NB4 (cell line): Measurements from ENCODE around the gene HAPLN2.
A peak's percentile ranks its signal among the peaks of the same experiment; 100 is the strongest.

Experiments
- DNase-seq: peaks from one replicate; pipeline ENCODE4 v3.0.0; 2010; ENCODE audit warnings: low read depth
- H3K4me3 ChIP-seq: one replicate; pipeline ENCODE4 v1.5.1; 2011; ENCODE audit warnings: mild to moderate bottlenecking, low read depth, low read length, moderate library complexity
- MYC ChIP-seq: IDR thresholded peaks from 2 replicates; pipeline ENCODE4 v1.6.1; 2011; ENCODE audit warnings: low read depth, low read length
- POLR2A ChIP-seq: IDR thresholded peaks from 2 replicates; pipeline ENCODE4 v1.6.1; 2011; ENCODE audit warnings: mild to moderate bottlenecking; ENCODE audit not compliant: insufficient read length; ENCODE audit errors: extremely low read depth
- TF ChIP-seq, protein P1 (sequence below): IDR thresholded peaks from one replicate; pipeline ENCODE4 v1.5.1; 2012; ENCODE audit warnings: low read depth, low read length
- TF ChIP-seq, protein P2 (sequence below): IDR thresholded peaks from 2 replicates; pipeline ENCODE4 v1.6.1; 2011; ENCODE audit warnings: low read depth, low read length

The HAPLN2 gene

DNA sequence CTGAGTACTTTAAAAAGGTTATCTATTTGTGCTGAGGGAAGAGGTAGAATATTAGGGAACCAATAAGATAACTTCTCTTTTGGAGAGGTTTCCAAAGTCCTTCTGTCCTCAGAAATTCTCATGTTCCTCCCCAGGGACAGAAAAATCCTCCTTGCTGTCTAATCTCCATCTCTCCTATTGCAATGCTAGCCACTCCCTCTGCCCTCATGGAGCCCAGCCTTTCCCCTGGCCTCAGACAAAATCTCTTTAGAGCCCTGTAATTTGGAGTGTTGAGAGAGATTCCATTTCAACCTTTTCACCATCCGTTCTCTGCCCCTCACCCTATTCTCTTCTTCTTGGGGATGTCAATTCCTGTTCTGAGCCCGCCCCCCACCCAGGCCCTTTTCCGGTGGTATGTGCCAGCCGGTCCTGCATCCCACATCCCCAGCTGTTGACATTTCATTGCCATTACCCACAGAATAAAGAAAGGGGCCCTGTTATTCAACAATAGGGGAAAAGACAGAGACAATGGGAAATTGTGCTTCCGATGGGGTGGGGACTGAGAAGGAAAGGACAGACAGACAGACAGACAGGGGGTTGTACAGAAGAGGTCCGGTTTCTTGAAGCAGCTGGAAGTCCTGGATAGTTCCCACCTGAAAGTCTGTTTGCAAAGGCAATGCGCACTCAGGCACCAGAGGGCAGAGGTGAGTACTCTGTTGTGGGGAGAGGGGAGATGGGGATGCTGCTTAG lies at the start of gene HAPLN2:
TSS of gene HAPLN2 (plus strand) at position 563 of the 729 bp plus-strand sequence. CDS start 4,076 bp downstream, outside the sequence.
- peak; percentile 35 for DNase-seq
- no peak within 1 kb of the TSS for H3K4me3 ChIP-seq
- TF ChIP-seq, protein P1, sequence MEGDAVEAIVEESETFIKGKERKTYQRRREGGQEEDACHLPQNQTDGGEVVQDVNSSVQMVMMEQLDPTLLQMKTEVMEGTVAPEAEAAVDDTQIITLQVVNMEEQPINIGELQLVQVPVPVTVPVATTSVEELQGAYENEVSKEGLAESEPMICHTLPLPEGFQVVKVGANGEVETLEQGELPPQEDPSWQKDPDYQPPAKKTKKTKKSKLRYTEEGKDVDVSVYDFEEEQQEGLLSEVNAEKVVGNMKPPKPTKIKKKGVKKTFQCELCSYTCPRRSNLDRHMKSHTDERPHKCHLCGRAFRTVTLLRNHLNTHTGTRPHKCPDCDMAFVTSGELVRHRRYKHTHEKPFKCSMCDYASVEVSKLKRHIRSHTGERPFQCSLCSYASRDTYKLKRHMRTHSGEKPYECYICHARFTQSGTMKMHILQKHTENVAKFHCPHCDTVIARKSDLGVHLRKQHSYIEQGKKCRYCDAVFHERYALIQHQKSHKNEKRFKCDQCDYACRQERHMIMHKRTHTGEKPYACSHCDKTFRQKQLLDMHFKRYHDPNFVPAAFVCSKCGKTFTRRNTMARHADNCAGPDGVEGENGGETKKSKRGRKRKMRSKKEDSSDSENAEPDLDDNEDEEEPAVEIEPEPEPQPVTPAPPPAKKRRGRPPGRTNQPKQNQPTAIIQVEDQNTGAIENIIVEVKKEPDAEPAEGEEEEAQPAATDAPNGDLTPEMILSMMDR, result peak; percentile 72
- TF ChIP-seq, protein P2, sequence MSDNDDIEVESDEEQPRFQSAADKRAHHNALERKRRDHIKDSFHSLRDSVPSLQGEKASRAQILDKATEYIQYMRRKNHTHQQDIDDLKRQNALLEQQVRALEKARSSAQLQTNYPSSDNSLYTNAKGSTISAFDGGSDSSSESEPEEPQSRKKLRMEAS, result no peak
- no peak for TF ChIP-seq MYC

DNA sequence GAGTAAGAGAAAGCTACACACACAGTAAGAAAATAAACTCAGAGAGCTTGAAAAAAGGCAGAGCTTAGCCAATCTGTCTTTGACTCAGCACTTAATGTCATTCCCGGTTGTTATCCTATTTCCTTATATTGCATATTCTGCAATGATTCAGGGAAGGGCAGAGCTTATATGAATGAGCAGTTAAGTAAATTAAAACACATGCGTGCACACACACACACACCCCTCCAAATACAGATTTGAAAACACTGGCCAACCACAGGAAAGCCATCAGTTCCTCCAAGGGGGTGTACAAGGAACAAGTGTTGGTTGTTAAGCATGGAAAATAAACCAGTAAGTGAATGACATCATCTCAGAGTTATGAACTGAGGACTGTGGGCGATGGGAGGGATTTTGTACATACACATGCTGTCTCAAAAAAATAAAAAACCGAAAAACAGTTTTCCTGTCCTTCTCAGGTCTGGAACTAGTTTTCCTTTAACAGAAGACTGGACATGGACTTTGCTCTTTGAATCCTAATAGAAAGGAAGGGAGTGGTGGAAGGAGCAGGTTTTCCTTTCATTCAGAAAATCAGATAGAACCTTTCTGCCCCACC lies 47.9 kb upstream of the HAPLN2 start:
- H3K4me3 ChIP-seq, result peak overlapping the region; percentile 73
- peak; percentile 41 for DNase-seq
- TF ChIP-seq, protein P1, result no peak
- TF ChIP-seq POLR2A, result no peak

DNA sequence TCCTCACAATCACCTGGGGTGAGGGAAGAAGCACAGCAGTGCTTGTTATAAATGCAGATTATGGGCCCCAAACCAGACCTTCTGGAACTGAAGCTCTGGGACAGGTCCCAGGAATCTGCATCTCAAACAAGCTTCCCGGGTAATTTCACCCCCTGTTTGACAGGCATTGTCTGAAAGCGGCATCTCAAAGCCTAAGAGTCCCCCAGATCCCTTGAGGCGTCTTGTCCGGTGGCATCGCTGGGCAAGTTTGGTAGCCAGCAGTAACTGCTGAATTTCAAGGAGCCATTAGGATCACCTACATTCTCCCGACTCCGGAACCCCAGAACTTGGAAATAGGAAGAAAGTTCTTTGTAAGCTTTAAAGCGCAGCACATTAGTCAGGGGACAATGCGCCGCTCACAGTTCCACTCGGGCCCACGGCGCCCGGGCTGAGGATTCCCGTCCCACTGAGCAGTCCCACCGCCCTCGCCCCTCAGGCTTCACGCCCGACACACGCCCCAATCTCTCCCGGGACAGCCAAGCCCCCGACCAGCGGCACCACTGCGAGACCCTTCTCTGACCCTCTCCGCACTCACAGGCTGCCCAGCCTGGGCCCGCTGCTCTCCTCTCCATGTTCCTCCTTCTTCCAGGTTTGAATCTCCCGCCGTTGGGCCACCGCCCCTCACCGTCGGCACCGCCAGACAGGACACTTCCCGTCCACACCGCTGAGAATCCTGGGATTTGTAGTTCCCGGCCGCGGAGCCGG lies 47.1 kb upstream of the HAPLN2 start, which contains the start of gene IQGAP3:
TSS of gene IQGAP3 (minus strand) at position 647 of the 744 bp plus-strand sequence. CDS start at position 611, 36 bp downstream.
- TF ChIP-seq, protein P1, result no peak
- TF ChIP-seq, protein P2, result peak; percentile 48; the same call in 1 of the 2 replicates
- no peak; the same call in 1 of the 2 replicates for TF ChIP-seq MYC
- TF ChIP-seq POLR2A, result peak; percentile 19
- H3K4me3 ChIP-seq, result peak within 1 kb of the TSS; percentile 73
- DNase-seq, result peak; percentile 78

DNA sequence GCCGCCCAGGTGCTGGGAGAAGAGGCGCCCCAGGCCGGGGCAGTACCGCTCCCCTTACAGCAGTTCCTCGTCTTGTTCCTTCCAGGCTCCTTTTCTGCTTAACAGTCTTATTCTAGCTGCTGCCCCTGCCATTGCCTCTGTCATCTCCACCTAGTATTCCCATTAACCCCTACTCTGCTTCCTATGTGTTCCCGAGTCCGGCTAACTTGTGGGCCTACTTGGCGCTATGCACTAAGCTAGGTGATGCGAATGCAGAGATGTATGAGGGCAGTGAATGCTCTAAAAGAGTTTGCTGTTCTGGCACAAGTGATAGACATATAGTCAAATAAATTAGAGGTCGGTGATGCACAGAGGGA lies 46.6 kb upstream of the HAPLN2 start:
- TF ChIP-seq POLR2A (no peak), MYC (no peak)
- TF ChIP-seq, protein P1, result no peak
- TF ChIP-seq, protein P2, result no peak

DNA sequence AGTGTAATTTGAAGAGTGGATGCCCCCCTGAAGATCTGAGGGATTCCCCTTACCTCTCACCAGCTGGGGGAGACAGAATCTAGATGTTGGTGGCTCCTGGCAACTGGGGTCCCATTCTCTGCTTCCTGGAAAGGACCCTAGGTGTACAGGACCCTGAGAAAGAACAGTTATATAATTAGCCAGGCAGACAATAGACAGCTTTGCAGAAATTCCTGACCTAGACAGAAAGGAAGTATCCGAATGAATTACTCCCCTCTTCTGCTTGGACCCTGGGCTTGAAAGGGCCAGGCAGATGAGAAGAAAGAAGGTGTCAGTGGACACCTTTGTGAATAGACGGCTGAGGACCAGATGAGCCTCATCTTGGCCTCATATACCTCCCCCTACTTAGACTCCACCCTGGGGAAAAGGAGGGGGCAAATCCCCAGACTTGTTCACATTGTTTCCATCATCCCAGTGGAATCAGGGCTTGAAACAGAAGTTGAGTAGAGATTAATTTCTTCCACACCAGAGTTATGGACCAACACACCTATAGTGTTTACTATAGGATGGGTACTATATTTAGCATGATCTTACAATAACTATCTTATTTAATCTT lies 45.1 kb upstream of the HAPLN2 start:
- DNase-seq, result no peak

More for the DNA sequence above, 46.6 kb upstream of the HAPLN2 start:
- H3K4me3 ChIP-seq, result peak overlapping the region; percentile 73
- DNase-seq, result no peak

More for the DNA sequence above, 45.1 kb upstream of the HAPLN2 start:
- H3K4me3 ChIP-seq, result no peak overlapping the region
- TF ChIP-seq POLR2A, result no peak
- TF ChIP-seq, protein P2, result no peak
- TF ChIP-seq MYC, result no peak
- TF ChIP-seq, protein P1, result no peak
